SH-SY5Y (cell line): ENCODE measurements around the gene BCL11A.

Source experiments
- GATA2 ChIP-seq: IDR thresholded peaks from 2 replicates; pipeline ENCODE4 v1.6.1; 2011; ENCODE audit warnings: mild to moderate bottlenecking, low read depth, low read length
- GATA3 ChIP-seq: IDR thresholded peaks from 2 replicates; pipeline ENCODE4 v1.6.1; 2011; ENCODE audit warnings: low read depth, mild to moderate bottlenecking, low read length, moderate library complexity

- TF ChIP-seq GATA2 (no peak), GATA3 (no peak)
These were observed 45.0 kb downstream of the BCL11A start for GRCh38 chr2:60508339-60508917.
